GM21825 (cell line): ENCODE data around the gene ZNF556.
"Not testable (repeated sequence)": the region's sequence is repeated elsewhere in the genome, so short reads cannot be mapped to it uniquely, and the experiment has no call there.

Experiments used
- ATAC-seq: cut with Tn5 transposase; IDR thresholded peaks from one replicate; pipeline ENCODE4 v1.9.1; 2021; ENCODE audit warnings: mild to moderate bottlenecking, moderate library complexity; ENCODE audit not compliant: unreplicated experiment

ZNF556 gene

DNA sequence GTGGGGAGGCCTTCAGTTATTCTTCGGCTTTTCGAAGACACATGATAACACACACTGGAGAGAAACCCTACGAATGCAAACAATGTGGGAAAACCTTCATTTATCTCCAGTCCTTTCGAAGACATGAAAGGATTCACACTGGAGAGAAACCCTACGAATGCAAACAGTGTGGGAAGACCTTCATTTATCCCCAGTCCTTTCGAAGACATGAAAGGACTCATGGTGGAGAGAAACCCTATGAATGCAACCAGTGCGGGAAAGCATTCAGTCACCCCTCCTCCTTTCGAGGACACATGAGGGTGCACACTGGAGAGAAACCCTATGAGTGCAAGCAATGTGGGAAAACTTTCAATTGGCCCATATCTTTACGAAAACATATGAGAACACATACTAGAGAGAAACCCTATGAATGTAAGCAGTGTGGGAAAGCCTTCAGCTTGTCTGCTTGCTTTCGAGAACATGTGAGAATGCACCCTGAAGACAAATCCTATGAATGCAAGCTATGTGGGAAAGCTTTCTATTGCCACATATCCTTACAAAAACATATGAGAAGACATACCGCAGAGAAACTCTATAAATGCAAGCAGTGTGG lies 14.0 kb upstream of the ZNF556 start:
- no peak for ATAC-seq

DNA sequence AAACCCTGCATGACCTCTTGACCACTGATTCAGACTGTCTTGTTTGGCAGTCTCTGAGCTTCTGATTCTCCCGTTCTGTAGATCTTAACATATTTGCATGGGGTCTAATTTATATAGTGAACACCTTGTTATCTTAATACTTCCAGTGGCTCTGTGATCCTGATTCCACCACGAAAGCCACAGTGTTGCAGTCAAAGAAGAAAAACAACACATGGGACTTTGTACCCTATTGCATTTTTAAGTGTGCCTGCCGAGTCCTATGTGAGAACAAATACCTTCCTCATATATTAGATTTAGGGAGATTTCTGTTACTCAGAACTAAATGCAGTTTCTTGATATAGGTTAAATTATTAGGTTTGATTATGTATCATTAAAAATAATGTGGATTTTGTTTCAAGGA lies 12.3 kb upstream of the ZNF556 start:
- no peak for ATAC-seq

DNA sequence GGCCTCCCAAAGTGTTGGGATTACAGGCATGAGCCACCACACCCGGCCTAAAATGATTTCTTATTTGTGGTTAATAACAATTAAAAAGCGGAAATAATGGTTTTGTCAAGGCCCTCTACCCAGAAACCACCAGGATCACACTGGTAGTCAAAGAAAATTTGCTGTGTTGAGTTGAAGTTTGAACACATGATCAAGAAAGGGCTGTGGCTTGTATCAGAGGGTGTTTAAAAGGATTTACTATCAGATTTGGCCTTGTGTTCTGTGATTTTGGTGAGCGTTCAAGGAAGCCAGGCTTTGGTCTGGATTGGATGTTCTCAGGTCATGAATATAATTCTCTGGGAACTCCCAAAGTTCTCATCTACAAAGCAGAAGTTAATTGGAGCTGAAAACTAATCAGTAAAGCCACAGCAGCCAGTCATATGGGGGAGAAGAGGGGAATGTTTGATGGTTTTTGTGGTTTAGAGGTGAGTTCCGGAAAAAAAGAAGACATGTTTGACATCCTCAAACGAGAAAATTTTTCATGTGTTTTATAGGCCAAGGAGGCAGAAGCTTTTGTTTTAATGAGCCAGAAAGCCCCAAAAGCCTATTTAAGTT lies 10.6 kb upstream of the ZNF556 start:
- ATAC-seq = no peak

DNA sequence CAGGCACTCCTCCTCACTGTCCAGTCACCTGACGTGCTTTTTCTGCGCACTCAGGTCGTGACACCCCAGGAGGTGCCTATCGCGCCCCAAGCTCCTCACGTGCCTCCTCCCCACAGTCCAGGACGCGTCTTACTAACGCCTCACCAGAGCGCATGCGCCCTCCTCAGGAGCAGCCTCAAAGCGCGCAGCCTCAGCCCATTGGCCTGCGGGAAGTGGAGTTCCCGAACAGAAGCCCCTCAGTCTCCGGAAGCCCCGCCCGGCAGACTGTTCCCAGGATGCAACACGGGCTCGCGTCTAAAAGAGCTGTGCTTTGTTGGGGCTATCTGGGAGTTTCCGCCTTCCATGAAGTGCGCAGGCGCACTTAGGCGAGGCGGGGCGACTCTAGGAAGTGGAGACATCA lies 8.3 kb upstream of the ZNF556 start:
- ATAC-seq = no peak

DNA sequence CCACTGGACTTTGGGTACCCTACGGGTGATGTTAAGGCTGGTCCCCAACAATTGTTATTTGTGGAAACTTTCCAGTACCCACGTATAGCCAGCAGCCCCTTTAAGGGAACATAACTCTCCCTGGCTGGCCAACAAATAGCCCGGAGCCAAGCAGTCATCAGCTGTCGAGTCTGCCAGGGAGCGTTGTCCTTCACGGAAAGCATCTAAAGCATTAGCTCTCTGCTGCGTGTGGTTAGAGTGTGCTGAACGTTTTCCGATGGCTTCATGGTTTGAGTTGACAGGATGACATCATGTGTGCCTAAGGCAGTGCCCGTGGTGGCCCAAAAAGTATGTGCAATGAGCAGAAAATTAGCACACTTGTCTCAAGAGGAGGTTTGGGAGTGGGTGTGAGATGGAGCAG lies 3.3 kb upstream of the ZNF556 start:
- ATAC-seq = no peak

DNA sequence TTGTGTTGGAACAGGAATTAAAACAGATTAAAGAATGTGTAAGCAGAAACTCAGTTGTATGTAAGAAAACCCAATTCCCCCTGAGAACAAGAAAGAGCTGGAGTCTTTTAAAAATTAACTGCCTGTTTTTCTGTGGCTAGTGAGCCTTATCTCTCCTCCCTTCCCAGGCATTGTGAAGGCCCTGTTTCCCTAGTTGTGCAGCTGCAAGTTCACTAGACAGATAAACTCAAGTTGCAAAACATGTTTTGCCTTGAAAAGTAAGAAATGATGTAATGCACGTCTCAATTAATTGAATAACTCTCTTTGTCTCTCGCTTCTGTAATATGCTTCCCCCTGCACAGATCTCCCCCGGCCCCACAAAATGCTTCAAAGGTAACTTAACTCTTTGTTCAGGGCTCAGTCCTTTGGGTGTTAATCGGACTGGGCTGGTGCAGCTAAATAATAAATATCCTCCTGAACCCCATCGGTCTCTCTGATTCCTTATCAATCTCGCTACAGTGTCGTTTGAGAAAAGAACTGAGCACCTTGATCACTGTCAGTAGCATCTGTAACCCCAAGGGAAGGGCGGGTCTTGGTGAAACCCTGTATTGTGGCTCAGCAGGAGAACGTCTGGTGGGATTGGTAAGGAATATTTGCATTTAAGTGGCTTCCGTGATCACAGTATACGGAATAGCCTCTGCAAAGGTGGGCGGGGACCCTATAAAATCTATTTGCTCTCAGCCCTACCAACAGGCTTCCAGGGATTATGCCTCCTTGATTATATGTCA lies 1.6 kb upstream of the ZNF556 start:
- no peak for ATAC-seq

DNA sequence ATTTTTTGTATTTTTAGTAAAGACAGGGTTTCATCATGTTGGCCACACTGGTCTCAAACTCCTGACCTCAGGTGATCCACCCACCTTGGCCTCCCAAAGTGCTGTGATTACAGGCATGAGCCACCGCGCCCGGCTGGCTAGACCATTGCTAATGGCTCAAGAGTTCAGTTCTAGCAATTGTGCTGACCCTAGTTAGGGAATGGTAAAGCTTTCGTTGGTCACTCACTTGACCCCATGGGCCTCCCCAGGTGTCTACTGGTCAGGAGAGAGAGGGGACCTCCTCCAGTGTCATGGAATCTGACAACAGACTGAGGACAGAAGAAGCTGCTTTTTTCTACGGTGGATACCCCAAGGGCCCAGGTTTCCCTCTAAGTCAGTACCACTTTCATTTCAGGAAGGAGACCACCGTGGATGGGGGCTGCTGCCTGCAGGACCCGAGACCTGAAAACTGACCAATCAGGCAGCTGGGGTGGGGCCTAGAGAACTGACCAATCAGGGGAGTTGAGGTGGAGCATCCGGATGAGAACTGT lies 575 bp upstream of the ZNF556 start:
- ATAC-seq = no peak

DNA sequence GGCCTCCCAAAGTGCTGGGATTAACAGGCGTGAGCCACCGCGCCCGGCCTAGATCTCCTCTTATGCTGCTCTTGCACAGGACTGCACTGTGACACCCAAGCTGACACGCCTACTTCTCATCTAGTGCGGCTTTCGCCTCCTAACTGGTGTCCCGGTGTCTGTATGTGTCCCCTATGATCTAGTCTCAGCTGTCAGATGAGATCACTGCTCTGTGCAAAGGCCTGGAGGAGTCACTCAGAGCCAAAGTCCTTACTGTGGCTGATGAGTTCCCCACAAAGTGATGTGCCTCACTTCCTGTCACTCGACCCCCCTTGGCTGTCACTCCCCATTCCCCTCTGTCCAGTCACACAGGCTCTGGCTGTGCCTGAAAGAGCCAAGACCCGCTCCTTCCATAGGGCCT lies 2.5 kb downstream of the ZNF556 start:
- ATAC-seq = no peak

DNA sequence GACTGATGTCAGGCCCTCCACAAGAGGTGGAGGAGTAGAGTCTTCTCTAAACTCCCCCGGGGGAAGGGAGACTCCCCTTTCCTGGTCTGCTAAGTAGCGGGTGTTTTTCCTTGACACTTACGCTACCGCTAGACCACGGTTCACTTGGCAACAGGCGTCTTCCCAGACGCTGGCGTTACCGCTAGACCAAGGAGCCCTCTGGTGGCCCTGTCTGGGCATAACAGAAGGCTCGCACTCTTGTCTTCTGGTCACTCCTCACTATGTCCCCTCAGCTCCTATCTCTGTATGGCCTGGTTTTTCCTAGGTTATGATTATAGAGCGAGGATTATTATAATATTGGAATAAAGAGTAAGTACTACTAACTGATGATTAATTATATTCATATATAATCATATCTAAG lies 5.0 kb downstream of the ZNF556 start:
- ATAC-seq = not testable (repeated sequence)

DNA sequence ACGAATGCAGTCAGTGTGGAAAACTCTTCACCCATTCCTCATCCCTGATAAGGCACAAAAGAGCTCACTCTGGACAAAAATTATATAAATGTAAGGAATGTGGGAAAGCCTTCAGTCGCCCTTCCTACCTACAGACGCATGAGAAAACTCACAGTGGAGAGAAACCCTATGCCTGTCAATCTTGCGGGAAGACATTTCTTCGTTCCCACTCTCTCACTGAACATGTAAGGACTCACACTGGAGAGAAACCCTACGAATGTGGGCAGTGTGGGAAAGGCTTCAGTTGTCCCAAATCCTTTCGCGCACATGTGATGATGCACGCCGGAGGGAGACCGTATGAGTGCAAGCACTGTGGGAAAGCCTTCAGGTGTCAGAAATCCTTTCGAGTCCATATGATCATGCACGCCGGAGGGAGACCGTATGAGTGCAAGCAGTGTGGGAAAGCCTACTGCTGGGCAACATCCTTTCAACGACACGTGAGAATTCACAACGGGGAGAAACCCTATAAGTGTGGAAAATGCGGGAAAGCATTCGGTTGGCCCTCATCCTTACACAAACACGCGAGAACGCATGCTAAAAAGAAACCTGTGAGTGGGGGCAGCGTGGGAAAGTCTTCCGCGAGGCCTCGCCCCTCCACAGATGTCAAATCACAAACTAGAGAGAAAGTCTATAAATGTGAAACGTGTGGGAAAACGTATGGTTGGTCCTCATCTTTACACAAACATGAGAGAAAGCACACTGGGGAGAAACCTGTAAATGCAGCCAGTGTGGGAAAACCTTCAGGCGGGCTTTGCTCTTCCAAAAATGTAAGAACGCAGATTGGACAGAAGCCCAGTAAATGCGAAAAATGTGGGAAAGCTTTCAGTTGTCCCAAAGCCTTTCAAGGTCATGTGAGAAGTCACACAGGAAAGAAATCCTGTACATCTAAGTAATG lies 10.5 kb downstream of the ZNF556 start:
- ATAC-seq = no peak

DNA sequence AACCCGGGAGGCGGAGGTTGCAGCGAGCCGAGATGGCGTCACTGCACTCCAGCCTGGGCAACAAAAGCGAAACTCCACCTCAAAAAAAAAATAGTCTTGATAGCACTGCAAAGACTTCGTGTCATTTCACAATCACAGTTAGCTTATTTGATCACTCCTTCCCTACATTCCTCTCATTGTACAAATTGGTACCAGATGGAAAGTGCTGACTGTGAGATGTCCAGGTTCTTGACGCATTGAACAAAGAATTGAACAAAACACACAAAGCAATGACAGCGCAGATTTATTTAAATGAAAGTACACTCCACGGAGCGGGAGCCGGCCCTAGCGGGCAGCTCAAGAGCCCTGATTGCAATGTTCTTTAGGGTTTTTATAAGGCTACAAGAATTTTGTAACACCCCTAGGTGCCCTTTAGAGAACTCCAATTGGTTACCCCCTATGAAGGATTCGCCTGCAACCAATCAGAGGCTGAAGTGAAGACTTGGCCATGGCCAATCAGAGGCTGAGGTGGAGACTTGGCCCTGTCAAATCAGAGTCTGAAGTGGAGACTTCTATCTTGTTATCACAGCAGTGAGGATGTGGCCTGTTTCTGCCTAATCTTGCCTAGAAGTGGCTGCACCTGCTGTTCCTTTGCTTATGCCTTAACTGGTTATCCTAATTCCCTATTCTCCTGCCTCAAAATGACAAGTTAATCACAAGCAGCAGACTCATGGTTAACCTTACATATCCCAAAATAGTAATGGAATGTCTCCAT lies 16.7 kb downstream of the ZNF556 start:
- no peak for ATAC-seq

DNA sequence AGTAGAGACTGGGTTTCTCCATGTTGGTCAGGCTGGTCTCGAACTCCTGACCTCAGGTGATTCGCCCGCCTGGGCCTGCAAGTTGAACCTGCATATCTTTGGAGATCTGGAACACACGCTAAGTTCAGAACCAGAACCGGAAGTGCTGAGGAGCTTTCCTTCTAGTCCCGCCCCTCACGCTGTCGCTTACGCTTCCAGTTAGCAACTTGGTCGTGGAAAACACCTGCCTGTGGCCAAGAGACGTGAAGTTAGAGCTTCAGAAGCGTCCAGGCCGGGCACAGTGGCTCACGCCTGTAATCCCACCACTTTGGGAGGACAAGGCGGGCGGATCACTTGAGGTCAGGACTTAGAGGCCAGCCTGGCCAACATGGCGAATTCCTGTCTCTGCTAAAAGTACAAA lies 18.6 kb downstream of the ZNF556 start:
- no peak for ATAC-seq

DNA sequence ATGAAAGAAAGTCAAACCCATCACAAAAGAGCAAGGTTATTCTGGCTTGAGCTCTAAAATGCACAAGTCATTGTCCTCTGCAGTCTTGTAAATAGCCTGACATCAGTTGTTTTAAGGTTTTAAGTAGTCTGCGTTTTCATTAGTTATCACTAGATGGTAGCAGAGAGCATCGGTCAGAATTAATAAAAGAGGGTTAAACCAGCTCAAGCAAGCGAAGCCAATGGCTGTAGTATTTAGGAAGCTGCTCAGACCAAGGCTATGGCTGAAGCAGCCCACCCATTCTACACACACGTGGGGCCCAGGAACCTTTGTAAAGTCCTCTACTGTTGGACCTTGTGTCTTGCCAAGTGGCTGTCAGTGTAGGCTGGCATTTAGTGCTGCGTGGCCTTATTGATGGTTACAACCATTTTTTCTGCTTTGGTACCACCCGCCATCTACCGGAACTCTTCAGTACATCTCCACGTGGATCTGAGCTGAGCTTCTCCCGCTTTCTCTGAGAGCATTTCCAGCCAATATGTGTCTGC lies 20.3 kb downstream of the ZNF556 start:
- ATAC-seq = no peak

DNA sequence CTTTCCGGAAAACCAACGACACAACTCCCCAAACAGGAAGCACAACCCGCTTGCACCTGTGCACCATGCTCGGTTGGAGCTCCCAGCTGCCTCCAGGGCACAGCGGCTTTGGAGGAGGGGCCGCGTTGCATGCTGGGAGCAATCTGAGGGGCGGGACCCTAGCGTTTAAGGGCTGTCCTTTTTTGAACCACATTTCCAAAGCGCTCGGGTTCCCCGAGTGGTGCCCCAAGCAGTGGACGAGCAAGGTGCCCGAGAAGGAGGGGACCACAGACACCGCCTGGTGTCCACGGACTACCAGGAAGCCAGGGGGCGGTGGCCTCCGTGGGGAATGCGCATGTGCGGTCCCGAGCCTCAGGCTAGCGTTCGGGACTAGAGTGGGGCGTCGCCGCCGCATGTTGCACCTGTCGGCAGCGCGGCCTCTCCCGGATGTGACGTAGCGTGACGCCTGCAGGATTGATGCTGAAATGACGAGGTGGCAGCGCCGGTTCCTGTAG lies 21.6 kb downstream of the ZNF556 start:
- no peak for ATAC-seq

DNA sequence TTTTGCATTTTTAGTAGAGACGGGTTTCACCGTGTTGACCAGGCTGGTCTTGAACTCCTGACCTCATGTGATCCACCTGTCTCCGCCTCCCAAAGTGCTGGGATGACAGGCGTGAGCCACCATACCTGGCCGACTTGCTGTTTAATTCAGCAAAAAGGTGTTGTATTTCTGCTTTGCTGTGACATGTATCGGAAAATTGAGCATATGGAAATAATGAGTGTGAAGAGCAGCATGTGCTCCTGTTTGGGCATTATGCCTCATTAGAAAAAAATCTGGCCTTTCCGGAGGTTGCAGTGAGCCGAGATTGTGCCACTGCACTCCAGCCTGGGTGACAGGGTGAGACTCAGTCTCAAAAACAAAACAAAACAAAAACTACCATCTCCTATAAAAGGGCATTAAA lies 23.4 kb downstream of the ZNF556 start:
- ATAC-seq = not testable (repeated sequence)

DNA sequence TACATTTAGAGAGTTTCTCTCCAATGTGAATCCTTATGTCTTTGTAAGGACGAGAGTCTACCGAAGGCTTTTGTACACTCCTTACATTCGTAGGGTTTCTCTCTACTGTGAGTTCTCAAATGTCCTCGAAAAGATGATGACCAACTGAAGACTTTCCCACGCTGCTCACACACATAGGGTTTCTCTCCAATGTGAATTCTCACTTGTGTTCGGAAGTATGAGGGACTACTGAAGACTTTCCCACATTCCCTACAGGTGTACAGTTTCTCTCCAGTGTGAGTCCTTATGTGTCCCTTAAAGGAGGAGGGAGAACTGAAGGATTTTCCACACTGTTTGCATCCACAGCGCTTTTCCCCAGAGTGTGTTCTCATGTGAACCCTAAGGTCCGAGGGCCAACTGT lies 29.6 kb downstream of the ZNF556 start:
- no peak for ATAC-seq

DNA sequence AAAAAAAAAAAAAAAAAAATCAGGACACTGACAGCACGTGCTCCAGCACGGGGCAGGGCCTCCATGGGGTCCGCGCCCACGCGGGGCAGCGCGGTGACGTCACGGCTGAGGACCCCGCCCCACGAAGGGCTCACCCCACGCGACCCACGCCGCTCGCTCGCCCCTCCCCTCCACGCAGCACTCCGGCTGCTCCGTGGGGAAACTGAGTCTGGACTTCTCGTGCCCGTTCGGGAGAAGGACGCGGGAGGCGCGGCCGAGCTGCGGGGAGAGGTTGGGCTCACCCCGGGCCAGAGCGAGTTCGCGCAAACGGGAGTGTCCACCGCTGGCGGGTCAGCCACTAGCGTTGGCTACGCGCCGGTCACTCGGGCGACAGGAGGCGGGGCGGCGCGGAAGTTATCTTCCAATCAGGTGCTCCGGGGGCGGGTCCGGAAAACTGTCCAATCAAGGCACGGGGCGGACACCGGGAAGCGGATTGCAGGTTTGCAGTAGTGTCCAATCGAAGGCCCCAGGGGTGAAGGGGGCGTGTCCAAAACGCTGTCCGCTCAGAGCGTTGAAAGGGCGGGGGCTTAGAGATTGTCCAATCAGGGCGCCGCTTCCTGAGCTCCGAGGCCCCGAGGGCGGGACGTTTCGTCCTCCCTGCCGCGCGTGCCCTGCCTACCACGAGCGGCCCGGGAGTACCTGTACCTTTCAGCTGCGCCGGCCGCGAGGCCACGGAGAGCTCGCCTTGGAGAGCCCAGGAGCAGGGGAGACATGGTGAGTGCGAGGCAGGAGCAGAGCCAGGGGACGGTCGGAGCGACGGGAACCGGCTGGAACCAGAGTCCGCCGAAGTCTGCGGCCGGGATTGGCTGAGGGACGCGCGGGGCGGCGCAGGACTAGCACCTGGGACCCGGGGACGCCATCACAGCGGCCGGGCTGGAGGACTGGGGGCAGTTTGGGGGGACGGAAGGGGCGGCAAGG lies 33.4 kb downstream of the ZNF556 start, which contains the start of gene ZNF57:
Gene ZNF57, plus strand, starts transcription at position 633 of the 957 bp plus-strand sequence. Its CDS starts 118 bp downstream, at position 751.
- ATAC-seq = peak; percentile 86

DNA sequence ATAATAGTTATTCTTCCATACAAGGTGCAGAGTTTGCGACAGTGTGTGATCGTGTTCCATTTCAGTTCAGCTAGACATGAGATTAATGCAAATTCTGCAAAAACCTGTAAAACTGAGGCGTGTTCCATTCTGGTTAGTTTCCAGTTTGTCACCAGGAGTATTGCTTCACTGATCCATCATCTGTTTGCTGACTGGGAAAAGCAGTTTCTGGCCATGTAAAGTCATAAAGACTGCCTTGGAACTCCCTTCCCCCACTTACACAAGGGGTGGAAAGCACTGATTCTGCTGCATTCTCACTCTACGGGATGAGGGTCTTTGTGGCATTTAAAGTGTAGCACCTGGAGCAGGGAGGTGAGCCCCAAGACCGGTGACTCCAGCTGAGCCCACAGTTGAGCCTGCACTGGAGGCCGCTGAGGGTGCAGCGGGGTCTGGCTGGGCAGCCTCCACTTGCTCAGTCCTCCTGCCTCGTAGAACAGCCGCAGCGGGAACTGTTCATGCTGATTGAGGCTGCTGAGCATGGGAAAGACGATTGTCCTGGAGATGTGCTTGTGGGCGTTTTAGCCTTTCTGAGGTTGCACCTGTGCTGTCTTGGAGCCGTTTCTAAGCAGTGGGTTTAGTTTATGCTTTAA lies 35.6 kb downstream of the ZNF556 start:
- no peak for ATAC-seq
